ENCODE measurements around the gene ACSBG1.

DNA sequence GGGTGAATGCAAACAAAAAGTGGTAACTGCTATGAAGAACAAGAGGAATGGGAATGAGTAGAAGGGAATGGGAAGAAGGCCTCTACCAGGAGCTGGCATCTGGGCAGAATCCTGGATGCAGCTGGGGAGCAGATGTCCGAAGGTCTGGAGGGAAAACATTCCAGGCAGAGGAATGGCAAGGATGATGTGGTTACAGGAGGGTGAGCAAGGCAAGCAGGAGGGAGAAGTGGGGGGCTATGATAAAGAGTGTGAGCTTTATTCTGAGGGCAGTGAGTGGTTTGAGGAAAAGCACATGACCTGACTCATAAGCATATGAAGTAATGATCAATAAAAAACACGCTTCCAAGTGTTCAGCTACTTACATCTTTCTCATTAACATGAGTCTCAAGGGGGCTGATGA lies 48.0 kb upstream of the ACSBG1 start:
- TF ChIP-seq EZH2phosphoT487 (IDR thresholded peaks at IDR 0.05; ENCODE audit: borderline replicate concordance, low read depth, low read length) (no peak), CTCF (conservative IDR thresholded peaks at IDR 0.05; ENCODE audit: low read length) (no peak)

Measured in OCI-LY7 (cell line).